Measurements from ENCODE around the gene KSR1. TPM values are rescaled to one million over a fixed set of nuclear protein-coding genes. Genes with fewer than 3 reads are reported as not detected.

The KSR1 gene
- total and polyA plus RNA-seq, 9 of the 15 experiments (the other 6 are each of a cell fraction or from before 2014, with no cell fraction given): 1.4 to 51.7 (median 18.4) TPM

DNA sequence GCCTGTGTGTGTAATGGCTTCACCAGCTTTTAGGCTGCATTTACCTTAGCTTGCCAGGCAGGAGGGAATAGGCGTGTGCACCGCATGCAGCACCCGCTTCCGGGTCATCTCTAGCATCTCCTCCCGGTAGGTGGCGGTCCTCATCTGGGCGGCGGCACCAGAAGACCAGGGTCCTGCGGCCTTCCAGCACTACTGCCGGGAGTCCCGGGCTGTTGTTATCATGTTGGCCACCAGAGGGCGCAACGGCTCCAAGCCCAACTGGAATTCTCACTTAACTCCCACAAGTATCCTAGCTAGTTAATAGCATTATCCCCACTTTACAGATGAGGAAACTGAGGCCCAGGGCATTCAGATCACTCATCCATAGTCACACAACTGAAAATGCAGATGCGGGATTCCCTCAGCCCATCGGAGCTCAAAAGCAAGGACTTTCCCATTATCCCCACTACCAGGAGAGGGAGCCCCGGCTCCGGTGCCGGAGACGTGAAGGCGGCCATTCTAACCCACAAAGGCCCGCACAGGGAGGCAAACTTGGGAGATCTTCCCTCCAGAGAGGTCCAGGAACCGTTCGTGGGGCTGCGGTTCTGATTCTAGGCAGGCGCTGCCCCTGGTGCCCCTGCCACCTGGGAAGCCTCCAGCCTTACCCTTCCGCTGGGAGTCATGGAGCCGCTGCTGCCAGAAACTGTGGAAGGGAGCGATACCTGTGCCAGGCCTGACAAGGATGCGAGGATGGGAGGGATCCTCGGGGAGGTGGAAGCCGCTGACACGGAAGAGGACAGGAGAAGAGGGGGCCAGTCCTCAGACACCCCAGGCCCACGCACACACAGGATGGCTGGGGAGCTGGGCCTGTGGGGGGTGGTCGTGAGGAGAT is 198.6 kb downstream of the KSR1 start (continued):
- TF ChIP-seq, protein P1, sequence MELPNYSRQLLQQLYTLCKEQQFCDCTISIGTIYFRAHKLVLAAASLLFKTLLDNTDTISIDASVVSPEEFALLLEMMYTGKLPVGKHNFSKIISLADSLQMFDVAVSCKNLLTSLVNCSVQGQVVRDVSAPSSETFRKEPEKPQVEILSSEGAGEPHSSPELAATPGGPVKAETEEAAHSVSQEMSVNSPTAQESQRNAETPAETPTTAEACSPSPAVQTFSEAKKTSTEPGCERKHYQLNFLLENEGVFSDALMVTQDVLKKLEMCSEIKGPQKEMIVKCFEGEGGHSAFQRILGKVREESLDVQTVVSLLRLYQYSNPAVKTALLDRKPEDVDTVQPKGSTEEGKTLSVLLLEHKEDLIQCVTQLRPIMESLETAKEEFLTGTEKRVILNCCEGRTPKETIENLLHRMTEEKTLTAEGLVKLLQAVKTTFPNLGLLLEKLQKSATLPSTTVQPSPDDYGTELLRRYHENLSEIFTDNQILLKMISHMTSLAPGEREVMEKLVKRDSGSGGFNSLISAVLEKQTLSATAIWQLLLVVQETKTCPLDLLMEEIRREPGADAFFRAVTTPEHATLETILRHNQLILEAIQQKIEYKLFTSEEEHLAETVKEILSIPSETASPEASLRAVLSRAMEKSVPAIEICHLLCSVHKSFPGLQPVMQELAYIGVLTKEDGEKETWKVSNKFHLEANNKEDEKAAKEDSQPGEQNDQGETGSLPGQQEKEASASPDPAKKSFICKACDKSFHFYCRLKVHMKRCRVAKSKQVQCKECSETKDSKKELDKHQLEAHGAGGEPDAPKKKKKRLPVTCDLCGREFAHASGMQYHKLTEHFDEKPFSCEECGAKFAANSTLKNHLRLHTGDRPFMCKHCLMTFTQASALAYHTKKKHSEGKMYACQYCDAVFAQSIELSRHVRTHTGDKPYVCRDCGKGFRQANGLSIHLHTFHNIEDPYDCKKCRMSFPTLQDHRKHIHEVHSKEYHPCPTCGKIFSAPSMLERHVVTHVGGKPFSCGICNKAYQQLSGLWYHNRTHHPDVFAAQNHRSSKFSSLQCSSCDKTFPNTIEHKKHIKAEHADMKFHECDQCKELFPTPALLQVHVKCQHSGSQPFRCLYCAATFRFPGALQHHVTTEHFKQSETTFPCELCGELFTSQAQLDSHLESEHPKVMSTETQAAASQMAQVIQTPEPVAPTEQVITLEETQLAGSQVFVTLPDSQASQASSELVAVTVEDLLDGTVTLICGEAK (IDR thresholded peaks at IDR 0.05): peak; percentile 72; the same call in 1 of the 2 replicates
- TF ChIP-seq, protein P1 (CRISPR knock-in tag; IDR thresholded peaks at IDR 0.05): no peak
- TF ChIP-seq NR2C1 (IDR thresholded peaks at IDR 0.05): peak; percentile 82
- peak; percentile 68 for TF ChIP-seq NR2C1 (tag; IDR thresholded peaks at IDR 0.05)
- TF ChIP-seq, protein P2, sequence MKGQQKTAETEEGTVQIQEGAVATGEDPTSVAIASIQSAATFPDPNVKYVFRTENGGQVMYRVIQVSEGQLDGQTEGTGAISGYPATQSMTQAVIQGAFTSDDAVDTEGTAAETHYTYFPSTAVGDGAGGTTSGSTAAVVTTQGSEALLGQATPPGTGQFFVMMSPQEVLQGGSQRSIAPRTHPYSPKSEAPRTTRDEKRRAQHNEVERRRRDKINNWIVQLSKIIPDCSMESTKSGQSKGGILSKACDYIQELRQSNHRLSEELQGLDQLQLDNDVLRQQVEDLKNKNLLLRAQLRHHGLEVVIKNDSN (CRISPR knock-in tag; IDR thresholded peaks at IDR 0.05): no peak
- no peak for TF ChIP-seq KLF10 (CRISPR knock-in tag; IDR thresholded peaks at IDR 0.05)
- 0 out of 2 replicates have a peak, but pooled peaks have one; percentile 39 for TF ChIP-seq L3MBTL2 (IDR thresholded peaks at IDR 0.05)
- TF ChIP-seq E2F3 (CRISPR knock-in tag; IDR thresholded peaks at IDR 0.05): no peak
- no peak for TF ChIP-seq ILK (tag; IDR thresholded peaks at IDR 0.05; ENCODE audit: borderline replicate concordance, low read depth)
- no peak for TF ChIP-seq ATF7 (IDR thresholded peaks at IDR 0.05)
- no peak for TF ChIP-seq HSF4 (CRISPR knock-in tag; IDR thresholded peaks at IDR 0.05; ENCODE audit: borderline replicate concordance)
- TF ChIP-seq ELF2 (CRISPR knock-in tag; IDR thresholded peaks at IDR 0.05): peak; percentile 71
- TF ChIP-seq ILF3 (IDR thresholded peaks at IDR 0.05; ENCODE audit: borderline replicate concordance): no peak
- no peak for TF ChIP-seq CEBPG (CRISPR knock-in tag; IDR thresholded peaks at IDR 0.05)
- TF ChIP-seq CEBPG (tag; conservative IDR thresholded peaks at IDR 0.05 in 1 of 2, IDR thresholded peaks at IDR 0.05 in 1 of 2): no peak
- 0 out of 2 replicates have a peak, but pooled peaks have one; percentile 24 for TF ChIP-seq JUND (IDR thresholded peaks at IDR 0.05; ENCODE audit: borderline replicate concordance, low read depth, low read length)
- no peak for TF ChIP-seq JUND (tag; IDR thresholded peaks at IDR 0.05; ENCODE audit: borderline replicate concordance, low read depth, low read length)
- TF ChIP-seq, protein P3, sequence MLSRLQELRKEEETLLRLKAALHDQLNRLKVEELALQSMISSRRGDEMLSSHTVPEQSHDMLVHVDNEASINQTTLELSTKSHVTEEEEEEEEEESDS (CRISPR knock-in tag; IDR thresholded peaks at IDR 0.05): no peak
- no peak for TF ChIP-seq KDM2B (CRISPR knock-in tag; IDR thresholded peaks at IDR 0.05)
